ENCODE results near the gene DAND5.
"Not testable (repeated sequence)": the region's sequence is repeated elsewhere in the genome, so short reads cannot be mapped to it uniquely, and the experiment has no call there.

DAND5 gene

GRCh38 chr19:12947702-12948611 is 21.4 kb upstream of the DAND5 start:
- peak overlapping the region; percentile 88 for H3K4me3 ChIP-seq (ENCODE audit: low read length)
- peak overlapping the region; percentile 93 for H3K9ac ChIP-seq (ENCODE audit: low read length)
- peaks cover 67% of the 10 kb centered on the region for H3K36me3 ChIP-seq (ENCODE audit: control insufficient read depth, insufficient read depth, low read length, severe bottlenecking)
- no peaks in the 10 kb centered on the region for H3K27me3 ChIP-seq (replicated peaks; ENCODE audit: control insufficient read depth, insufficient read depth, low read length)
- no peak for DNase-seq (ENCODE audit: low read depth)
- H3K4me1 ChIP-seq (ENCODE audit: control insufficient read depth, insufficient read depth, low read length) = peaks cover 29% of the 10 kb centered on the region
- H3K9me3 ChIP-seq (ENCODE audit: control insufficient read depth, low read length) = no peaks in the 10 kb centered on the region

- Histone ChIP-seq H3K36me3 (ENCODE audit: control insufficient read depth, insufficient read depth, low read length, severe bottlenecking) (peaks cover 62% of the 10 kb centered on the region), H3K9me3 (ENCODE audit: control insufficient read depth, low read length) (no peaks in the 10 kb centered on the region), H3K4me1 (ENCODE audit: control insufficient read depth, insufficient read depth, low read length) (peaks cover 37% of the 10 kb centered on the region), H3K9ac (ENCODE audit: low read length) (peak overlapping the region; percentile 93), H3K4me3 (ENCODE audit: low read length) (no peak overlapping the region), H3K27me3 (replicated peaks; ENCODE audit: control insufficient read depth, insufficient read depth, low read length) (no peaks in the 10 kb centered on the region)
- no peak for DNase-seq (ENCODE audit: low read depth)
Observed at GRCh38 chr19:12948612-12949362, 20.6 kb upstream of the DAND5 start.

- no peak overlapping the region for H3K4me3 ChIP-seq (ENCODE audit: low read length)
- DNase-seq (ENCODE audit: low read depth) = no peak
- H3K36me3 ChIP-seq (ENCODE audit: control insufficient read depth, insufficient read depth, low read length, severe bottlenecking) = peaks cover 63% of the 10 kb centered on the region
- no peaks in the 10 kb centered on the region for H3K27me3 ChIP-seq (replicated peaks; ENCODE audit: control insufficient read depth, insufficient read depth, low read length)
- H3K9me3 ChIP-seq (ENCODE audit: control insufficient read depth, low read length) = no peaks in the 10 kb centered on the region
- H3K4me1 ChIP-seq (ENCODE audit: control insufficient read depth, insufficient read depth, low read length) = peaks cover 45% of the 10 kb centered on the region
- H3K9ac ChIP-seq (ENCODE audit: low read length) = peak overlapping the region; percentile 18
Observed at GRCh38 chr19:12949363-12950283, 19.8 kb upstream of the DAND5 start.

GRCh38 chr19:12952050-12952449 is 17.3 kb upstream of the DAND5 start:
- not testable (repeated sequence) for H3K4me3 ChIP-seq (ENCODE audit: low read length); H3K9me3 ChIP-seq (ENCODE audit: control insufficient read depth, low read length); DNase-seq (ENCODE audit: low read depth); H3K27me3 ChIP-seq (replicated peaks; ENCODE audit: control insufficient read depth, insufficient read depth, low read length)
- Histone ChIP-seq H3K4me1 (ENCODE audit: control insufficient read depth, insufficient read depth, low read length) (peaks cover 50% of the 10 kb centered on the region), H3K9ac (ENCODE audit: low read length) (peak overlapping the region; percentile 67), H3K36me3 (ENCODE audit: control insufficient read depth, insufficient read depth, low read length, severe bottlenecking) (peaks cover 65% of the 10 kb centered on the region)

GRCh38 chr19:12952488-12953137 is 16.8 kb upstream of the DAND5 start:
- Histone ChIP-seq H3K9ac (ENCODE audit: low read length) (peak overlapping the region; percentile 67), H3K4me3 (ENCODE audit: low read length) (no peak overlapping the region), H3K4me1 (ENCODE audit: control insufficient read depth, insufficient read depth, low read length) (peaks cover 45% of the 10 kb centered on the region), H3K27me3 (replicated peaks; ENCODE audit: control insufficient read depth, insufficient read depth, low read length) (no peaks in the 10 kb centered on the region), H3K36me3 (ENCODE audit: control insufficient read depth, insufficient read depth, low read length, severe bottlenecking) (peaks cover 64% of the 10 kb centered on the region), H3K9me3 (ENCODE audit: control insufficient read depth, low read length) (no peaks in the 10 kb centered on the region)
- DNase-seq (ENCODE audit: low read depth) = peak; percentile 74

GRCh38 chr19:12953138-12953798 is 16.1 kb upstream of the DAND5 start:
- Histone ChIP-seq H3K9me3 (ENCODE audit: control insufficient read depth, low read length) (no peaks in the 10 kb centered on the region), H3K4me3 (ENCODE audit: low read length) (no peak overlapping the region), H3K36me3 (ENCODE audit: control insufficient read depth, insufficient read depth, low read length, severe bottlenecking) (peaks cover 58% of the 10 kb centered on the region), H3K4me1 (ENCODE audit: control insufficient read depth, insufficient read depth, low read length) (peaks cover 41% of the 10 kb centered on the region), H3K27me3 (replicated peaks; ENCODE audit: control insufficient read depth, insufficient read depth, low read length) (no peaks in the 10 kb centered on the region), H3K9ac (ENCODE audit: low read length) (peak overlapping the region; percentile 55)
- no peak for DNase-seq (ENCODE audit: low read depth)

GRCh38 chr19:12953799-12954611 is 15.4 kb upstream of the DAND5 start:
- Histone ChIP-seq H3K4me1 (ENCODE audit: control insufficient read depth, insufficient read depth, low read length) (peaks cover 41% of the 10 kb centered on the region), H3K4me3 (ENCODE audit: low read length) (no peak overlapping the region), H3K36me3 (ENCODE audit: control insufficient read depth, insufficient read depth, low read length, severe bottlenecking) (peaks cover 50% of the 10 kb centered on the region), H3K9ac (ENCODE audit: low read length) (peak overlapping the region; percentile 55), H3K9me3 (ENCODE audit: control insufficient read depth, low read length) (no peaks in the 10 kb centered on the region), H3K27me3 (replicated peaks; ENCODE audit: control insufficient read depth, insufficient read depth, low read length) (no peaks in the 10 kb centered on the region)
- no peak for DNase-seq (ENCODE audit: low read depth)

- Histone ChIP-seq H3K9me3 (ENCODE audit: control insufficient read depth, low read length) (no peaks in the 10 kb centered on the region), H3K36me3 (ENCODE audit: control insufficient read depth, insufficient read depth, low read length, severe bottlenecking) (peaks cover 45% of the 10 kb centered on the region), H3K27me3 (replicated peaks; ENCODE audit: control insufficient read depth, insufficient read depth, low read length) (no peaks in the 10 kb centered on the region), H3K4me3 (ENCODE audit: low read length) (no peak overlapping the region), H3K4me1 (ENCODE audit: control insufficient read depth, insufficient read depth, low read length) (peaks cover 41% of the 10 kb centered on the region), H3K9ac (ENCODE audit: low read length) (peak overlapping the region; percentile 55)
- DNase-seq (ENCODE audit: low read depth) = no peak
Observed at GRCh38 chr19:12954612-12954962, 14.8 kb upstream of the DAND5 start.

- H3K9me3 ChIP-seq (ENCODE audit: control insufficient read depth, low read length); H3K27me3 ChIP-seq (replicated peaks; ENCODE audit: control insufficient read depth, insufficient read depth, low read length); DNase-seq (ENCODE audit: low read depth): not testable (repeated sequence)
- Histone ChIP-seq H3K4me1 (ENCODE audit: control insufficient read depth, insufficient read depth, low read length) (peaks cover 34% of the 10 kb centered on the region), H3K9ac (ENCODE audit: low read length) (peak overlapping the region; percentile 97), H3K36me3 (ENCODE audit: control insufficient read depth, insufficient read depth, low read length, severe bottlenecking) (peaks cover 37% of the 10 kb centered on the region), H3K4me3 (ENCODE audit: low read length) (peak overlapping the region; percentile 100)
Observed at GRCh38 chr19:12955575-12955974, 13.8 kb upstream of the DAND5 start.
